ENCODE results near the gene HIPK2. TPM values are rescaled to one million over a fixed set of nuclear protein-coding genes. Genes with fewer than 3 reads are reported as not detected.

The HIPK2 gene
- total RNA-seq, 1 donor from 2014 or later = 75.8 TPM

GRCh38 chr7:139654276-139655181, 123.3 kb downstream of the HIPK2 start:
- Mint-ChIP-seq H3K27me3 (ENCODE audit: low read depth) (no peaks in the 10 kb centered on the region), H3K4me3 (no peak overlapping the region), H3K4me1 (peaks cover 23% of the 10 kb centered on the region), H3K9me3 (no peaks in the 10 kb centered on the region), H3K27ac (peak overlapping the region; percentile 22), H3K36me3 (peaks cover 3% of the 10 kb centered on the region)
- DNase-seq (ENCODE audit: low spot score in 2 of 2, unreplicated experiment in 2 of 2) = no peak
- no peak for TF ChIP-seq CTCF (IDR thresholded peaks at IDR 0.05; ENCODE audit: unreplicated experiment)

- no peaks in the 10 kb centered on the region for H3K27me3 Mint-ChIP-seq (ENCODE audit: low read depth)
- peaks cover 34% of the 10 kb centered on the region for H3K4me1 Mint-ChIP-seq
- H3K36me3 Mint-ChIP-seq = peaks cover 3% of the 10 kb centered on the region
- no peak for DNase-seq (ENCODE audit: low spot score in 2 of 2, unreplicated experiment in 2 of 2)
- no peak for TF ChIP-seq CTCF (IDR thresholded peaks at IDR 0.05; ENCODE audit: unreplicated experiment)
- no peak overlapping the region for H3K27ac Mint-ChIP-seq
- H3K4me3 Mint-ChIP-seq = no peak overlapping the region
- no peaks in the 10 kb centered on the region for H3K9me3 Mint-ChIP-seq
These were observed 125.9 kb downstream of the HIPK2 start for GRCh38 chr7:139651914-139652313.

GRCh38 chr7:139651308-139651707, 126.5 kb downstream of the HIPK2 start:
- no peak overlapping the region for H3K27ac Mint-ChIP-seq
- DNase-seq (ENCODE audit: low spot score in 2 of 2, unreplicated experiment in 2 of 2) = no peak
- peaks cover 31% of the 10 kb centered on the region for H3K4me1 Mint-ChIP-seq
- H3K9me3 Mint-ChIP-seq = no peaks in the 10 kb centered on the region
- no peak overlapping the region for H3K4me3 Mint-ChIP-seq
- no peaks in the 10 kb centered on the region for H3K27me3 Mint-ChIP-seq (ENCODE audit: low read depth)
- peaks cover 3% of the 10 kb centered on the region for H3K36me3 Mint-ChIP-seq
- TF ChIP-seq CTCF (IDR thresholded peaks at IDR 0.05; ENCODE audit: unreplicated experiment) = no peak

- Mint-ChIP-seq H3K4me1 (peaks cover 30% of the 10 kb centered on the region), H3K9me3 (no peaks in the 10 kb centered on the region), H3K27me3 (ENCODE audit: low read depth) (no peaks in the 10 kb centered on the region), H3K4me3 (no peak overlapping the region), H3K27ac (peak overlapping the region; percentile 48), H3K36me3 (peaks cover 3% of the 10 kb centered on the region)
- no peak for DNase-seq (ENCODE audit: low spot score in 2 of 2, unreplicated experiment in 2 of 2)
- TF ChIP-seq CTCF (IDR thresholded peaks at IDR 0.05; ENCODE audit: unreplicated experiment) = no peak
These were observed 127.2 kb downstream of the HIPK2 start for GRCh38 chr7:139650429-139651100.

GRCh38 chr7:139648941-139649425, 128.8 kb downstream of the HIPK2 start:
- Mint-ChIP-seq H3K4me1 (peaks cover 30% of the 10 kb centered on the region), H3K27me3 (ENCODE audit: low read depth) (no peaks in the 10 kb centered on the region), H3K27ac (peak overlapping the region; percentile 62), H3K9me3 (no peaks in the 10 kb centered on the region), H3K36me3 (peaks cover 3% of the 10 kb centered on the region), H3K4me3 (no peak overlapping the region)
- TF ChIP-seq CTCF (IDR thresholded peaks at IDR 0.05; ENCODE audit: unreplicated experiment) = no peak
- no peak for DNase-seq (ENCODE audit: low spot score in 2 of 2, unreplicated experiment in 2 of 2)

Data from mesothelial cell of epicardium (in vitro differentiated cells).